Endodermal cell (in vitro differentiated cells): Measurements from ENCODE around the gene TM4SF5. TPM values are rescaled to one million over a fixed set of nuclear protein-coding genes. Genes with fewer than 3 reads are reported as not detected.
A peak's percentile ranks its signal among the peaks of the same experiment; 100 is the strongest.

ENCODE experiments used
- DNase-seq: peaks from one replicate; pipeline ENCODE4 v3.0.0-alpha.2; 2017
- H3K27ac ChIP-seq: 2 replicates; pipeline ENCODE4 v1.5.1; 2013; ENCODE audit warnings: mild to moderate bottlenecking, low read depth, low read length, moderate library complexity
- H3K27me3 ChIP-seq: 2 replicates; pipeline ENCODE4 v1.6.1; 2013; ENCODE audit warnings: mild to moderate bottlenecking, low read length, moderate library complexity; ENCODE audit not compliant: insufficient read depth, control insufficient read depth, poor library complexity, severe bottlenecking
- H3K36me3 ChIP-seq: 2 replicates; pipeline ENCODE4 v1.7.0; 2013; ENCODE audit warnings: mild to moderate bottlenecking, low read length, moderate library complexity; ENCODE audit not compliant: control insufficient read depth, insufficient read depth
- H3K4me1 ChIP-seq: one replicate; pipeline ENCODE4 v1.7.0; 2013; ENCODE audit warnings: low read length; ENCODE audit not compliant: control insufficient read depth, insufficient read depth
- H3K4me3 ChIP-seq: 2 replicates; pipeline ENCODE4 v1.5.1; 2013; ENCODE audit warnings: mild to moderate bottlenecking, low read length, moderate library complexity
- H3K9ac ChIP-seq: 2 replicates; pipeline ENCODE4 v1.6.1; 2013; ENCODE audit warnings: mild to moderate bottlenecking, low read length, moderate library complexity; ENCODE audit not compliant: poor library complexity, severe bottlenecking; ENCODE audit errors: extremely low read depth
- H3K9me3 ChIP-seq: 2 replicates; pipeline ENCODE4 v1.6.1; 2013; ENCODE audit warnings: mild to moderate bottlenecking, low read length, moderate library complexity; ENCODE audit not compliant: control insufficient read depth
- H3K27ac Mint-ChIP-seq: 2 replicates; pipeline ENCODE4 v1.8.0; 2020; ENCODE audit warnings: mixed read lengths
- H3K27me3 Mint-ChIP-seq: 2 replicates; pipeline ENCODE4 v1.8.0; 2021; ENCODE audit warnings: mild to moderate bottlenecking, mixed read lengths; ENCODE audit not compliant: insufficient read depth
- H3K36me3 Mint-ChIP-seq: 2 replicates; pipeline ENCODE4 v1.8.0; 2020; ENCODE audit warnings: low read depth, mixed read lengths
- H3K4me1 Mint-ChIP-seq: 2 replicates; pipeline ENCODE4 v1.8.0; 2020; ENCODE audit warnings: mixed read lengths
- H3K4me3 Mint-ChIP-seq: 2 replicates; pipeline ENCODE4 v1.8.0; 2020; ENCODE audit warnings: mild to moderate bottlenecking, moderate library complexity, mixed read lengths
- H3K9me3 Mint-ChIP-seq: 2 replicates; pipeline ENCODE4 v1.8.0; 2020; ENCODE audit warnings: mild to moderate bottlenecking, mixed read lengths
- CTCF ChIP-seq: fragments of 200-600 bp; sonication (generic); conservative IDR thresholded peaks from 2 replicates; pipeline ENCODE4 v1.5.0; 2021; ENCODE audit warnings: antibody characterized with exemption, mild to moderate bottlenecking
- WGBS, 2 experiments: methylation state at CpG; one replicate each; pipeline versions ENCODE4 v1.1.5 to v1.1.7; 2013; ENCODE audit warnings: missing lambda C conversion rate in 2 of 2, mixed read lengths in 1 of 2; ENCODE audit not compliant: insufficient coverage in 1 of 2, insufficient read length in 1 of 2; 5-methylcytosine and 5-hydroxymethylcytosine counted together
- total RNA-seq, 2 donors: library from RNA; stranded (reverse); fragmentation: NEBNext Ultra II Directional in 1 of 2; extraction: Animal tissue kit (Norgen Biotek cat#: 25700) in 1 of 2; gene quantifications; 2 replicates in 1 of 2; 3 replicates in 1 of 2; pipeline ENCODE4 v1.2.1, GENCODE V29; 2021

TM4SF5 gene
- total RNA-seq, 2 donors from 2014 or later, result not detected

GRCh38 chr17:4795168-4795567, 23.5 kb downstream of the TM4SF5 start:
- Mint-ChIP-seq H3K27ac (no peak overlapping the region), H3K27me3 (peaks cover 32% of the 10 kb centered on the region), H3K4me3 (peak overlapping the region; percentile 99), H3K4me1 (peaks cover 2% of the 10 kb centered on the region), H3K9me3 (peaks cover 2% of the 10 kb centered on the region), H3K36me3 (peaks cover 16% of the 10 kb centered on the region)
- Histone ChIP-seq H3K4me3 (peak overlapping the region; percentile 98), H3K9me3 (peaks cover 5% of the 10 kb centered on the region), H3K27ac (no peak overlapping the region), H3K9ac (no peak overlapping the region), H3K36me3 (peaks cover 20% of the 10 kb centered on the region), H3K27me3 (peaks cover 25% of the 10 kb centered on the region), H3K4me1 (no peaks in the 10 kb centered on the region)
- 100% methylated on average over 1 of the region's 1 CpG; no CpG with 5 or more reads in 1 of the 2 experiments for WGBS, 2 experiments
- TF ChIP-seq CTCF, result no peak
- no peak for DNase-seq

- Mint-ChIP-seq H3K27ac (peak overlapping the region; percentile 98), H3K27me3 (peaks cover 21% of the 10 kb centered on the region), H3K4me3 (peak overlapping the region; percentile 99), H3K4me1 (peaks cover 2% of the 10 kb centered on the region), H3K36me3 (peaks cover 22% of the 10 kb centered on the region), H3K9me3 (peaks cover 2% of the 10 kb centered on the region)
- peaks cover 15% of the 10 kb centered on the region for H3K27me3 ChIP-seq
- peak overlapping the region; percentile 86 for H3K9ac ChIP-seq
- peak overlapping the region; percentile 49 for H3K27ac ChIP-seq
- peaks cover 5% of the 10 kb centered on the region for H3K9me3 ChIP-seq
- no peaks in the 10 kb centered on the region for H3K4me1 ChIP-seq
- no peak for TF ChIP-seq CTCF
- DNase-seq, result peak; percentile 91
- 0 to 7% methylated on average over 3 to 7 of the region's 7 CpGs for WGBS, 2 experiments
- H3K4me3 ChIP-seq, result peak overlapping the region; percentile 98
- peaks cover 20% of the 10 kb centered on the region for H3K36me3 ChIP-seq
Measured at GRCh38 chr17:4796552-4796920, 24.9 kb downstream of the TM4SF5 start.

- peaks cover 22% of the 10 kb centered on the region for H3K36me3 Mint-ChIP-seq
- Histone ChIP-seq H3K4me1 (no peaks in the 10 kb centered on the region), H3K36me3 (peaks cover 20% of the 10 kb centered on the region), H3K4me3 (no peak overlapping the region), H3K27me3 (no peaks in the 10 kb centered on the region), H3K9ac (no peak overlapping the region), H3K27ac (no peak overlapping the region), H3K9me3 (no peaks in the 10 kb centered on the region)
- no peaks in the 10 kb centered on the region for H3K27me3 Mint-ChIP-seq
- no peak overlapping the region for H3K27ac Mint-ChIP-seq
- peaks cover 2% of the 10 kb centered on the region for H3K4me1 Mint-ChIP-seq
- peaks cover 2% of the 10 kb centered on the region for H3K9me3 Mint-ChIP-seq
- H3K4me3 Mint-ChIP-seq, result no peak overlapping the region
- DNase-seq, result no peak
- no peak for TF ChIP-seq CTCF
- 69 to 70% methylated on average over 8 to 10 of the region's 10 CpGs for WGBS, 2 experiments
Measured at GRCh38 chr17:4800462-4801196, 28.9 kb downstream of the TM4SF5 start.
